GM19240 (cell line): ENCODE data around the gene RGS13.

Experiments
- DNase-seq: peaks from one replicate; pipeline ENCODE4 v3.0.0; 2011; ENCODE audit warnings: low spot score; ENCODE audit not compliant: insufficient read length

Gene RGS13

GRCh38 chr1:192626366-192627179 lies 9.4 kb upstream of the RGS13 start:
- no peak for DNase-seq

GRCh38 chr1:192627901-192628300 lies 8.0 kb upstream of the RGS13 start:
- DNase-seq: no peak

- no peak for DNase-seq
Observed at GRCh38 chr1:192628396-192629057, 7.4 kb upstream of the RGS13 start.

- no peak for DNase-seq
Observed at GRCh38 chr1:192629612-192630011, 6.3 kb upstream of the RGS13 start.

- DNase-seq: no peak
Observed at GRCh38 chr1:192630521-192631287, 5.2 kb upstream of the RGS13 start.

- no peak for DNase-seq
Observed at GRCh38 chr1:192631749-192632148, 4.2 kb upstream of the RGS13 start.

- no peak for DNase-seq
Observed at GRCh38 chr1:192632188-192632587, 3.8 kb upstream of the RGS13 start.

GRCh38 chr1:192632641-192633532 lies 3.1 kb upstream of the RGS13 start:
- no peak for DNase-seq

GRCh38 chr1:192633533-192634253 lies 2.3 kb upstream of the RGS13 start:
- DNase-seq: no peak

- no peak for DNase-seq
Observed at GRCh38 chr1:192635041-192635440, 906 bp upstream of the RGS13 start.

- no peak for DNase-seq
Observed at GRCh38 chr1:192639607-192640368, 3.8 kb downstream of the RGS13 start.

GRCh38 chr1:192652159-192652558 lies 16.2 kb downstream of the RGS13 start:
- DNase-seq: no peak

GRCh38 chr1:192654120-192654519 lies 18.2 kb downstream of the RGS13 start:
- no peak for DNase-seq

- DNase-seq: no peak
Observed at GRCh38 chr1:192654591-192655251, 18.8 kb downstream of the RGS13 start.

GRCh38 chr1:192657760-192658159 lies 21.8 kb downstream of the RGS13 start:
- DNase-seq: no peak

GRCh38 chr1:192658255-192658654 lies 22.3 kb downstream of the RGS13 start:
- no peak for DNase-seq

- DNase-seq: no peak
Observed at GRCh38 chr1:192660613-192661012, 24.7 kb downstream of the RGS13 start.

GRCh38 chr1:192668409-192668983 lies 32.5 kb downstream of the RGS13 start:
- no peak for DNase-seq

GRCh38 chr1:192669174-192669573 lies 33.2 kb downstream of the RGS13 start:
- DNase-seq: no peak
